DND-41 (cell line): Measurements from ENCODE around the gene ROBO2.

ENCODE experiments used
- ATAC-seq: fragments of 200-7000 bp; cut with Tn5 transposase; 3 replicates; pipeline ENCODE4 v1.9.1; 2021; ENCODE audit warnings: low read depth; ENCODE audit not compliant: insufficient read depth
- DNase-seq: peaks from one replicate; pipeline ENCODE4 v3.0.0-alpha.2; 2020
- H2AFZ ChIP-seq: 2 replicates; pipeline ENCODE4 v1.6.0; 2012; ENCODE audit warnings: low read depth, low read length
- H3K27ac ChIP-seq: 2 replicates; pipeline ENCODE4 v1.5.1; 2012; ENCODE audit warnings: low read length, inconsistent platforms
- H3K27me3 ChIP-seq: fragments of 200-600 bp; sonication (generic); 2 replicates; pipeline ENCODE4 v1.6.0; 2012; ENCODE audit warnings: low read length, mild to moderate bottlenecking, inconsistent platforms; ENCODE audit not compliant: insufficient read depth, poor library complexity
- H3K36me3 ChIP-seq: 2 replicates; pipeline ENCODE4 v1.5.1; 2012; ENCODE audit warnings: low read length, inconsistent platforms; ENCODE audit not compliant: insufficient read depth
- H3K4me1 ChIP-seq: 2 replicates; pipeline ENCODE4 v1.5.1; 2012; ENCODE audit warnings: mild to moderate bottlenecking, low read length; ENCODE audit not compliant: insufficient read depth
- H3K4me2 ChIP-seq: 2 replicates; pipeline ENCODE4 v1.6.0; 2012; ENCODE audit warnings: mild to moderate bottlenecking, moderate library complexity, low read length, inconsistent platforms; ENCODE audit not compliant: insufficient read depth
- H3K4me3 ChIP-seq, 2 experiments: fragments of 200-600 bp in 1 of 2; shearing (Covaris generic) in 1 of 2; 2 replicates each; pipeline ENCODE4 v1.5.1; 2012 to 2016; ENCODE audit warnings: inconsistent platforms in 2 of 2, low read length in 2 of 2, mild to moderate bottlenecking in 2 of 2, low read depth in 1 of 2, moderate library complexity in 1 of 2
- H3K79me2 ChIP-seq: 2 replicates; pipeline ENCODE4 v1.6.0; 2012; ENCODE audit warnings: low read length, inconsistent platforms; ENCODE audit not compliant: insufficient read depth
- H3K9ac ChIP-seq: 2 replicates; pipeline ENCODE4 v1.6.0; 2012; ENCODE audit warnings: low read depth, mild to moderate bottlenecking, inconsistent platforms, low read length, moderate library complexity
- H3K9me3 ChIP-seq: 2 replicates; pipeline ENCODE4 v1.5.1; 2012; ENCODE audit warnings: low read length, moderate library complexity, mild to moderate bottlenecking, inconsistent platforms; ENCODE audit not compliant: insufficient read depth, severe bottlenecking
- H4K20me1 ChIP-seq: 2 replicates; pipeline ENCODE4 v1.6.0; 2012; ENCODE audit warnings: low read length; ENCODE audit not compliant: insufficient read depth
- EZH2 ChIP-seq: IDR thresholded peaks from 3 replicates; pipeline ENCODE4 v1.6.1; 2012; ENCODE audit warnings: borderline replicate concordance, low read depth, mild to moderate bottlenecking, moderate library complexity, low read length, inconsistent platforms; ENCODE audit not compliant: severe bottlenecking
- TF ChIP-seq, protein P1 (sequence below): IDR thresholded peaks from 2 replicates; pipeline ENCODE4 v1.5.1; 2012; ENCODE audit warnings: borderline replicate concordance, low read length, moderate library complexity, mild to moderate bottlenecking; ENCODE audit not compliant: poor library complexity, severe bottlenecking; ENCODE audit errors: extremely low read depth

The ROBO2 gene

GRCh38 chr3:77693147-77693546 is 653.2 kb downstream of the ROBO2 start:
- no peaks in the 10 kb centered on the region for H3K27me3 ChIP-seq
- no peaks in the 10 kb centered on the region for H3K9me3 ChIP-seq
- no peaks in the 10 kb centered on the region for H3K36me3 ChIP-seq
- TF ChIP-seq, protein P1, sequence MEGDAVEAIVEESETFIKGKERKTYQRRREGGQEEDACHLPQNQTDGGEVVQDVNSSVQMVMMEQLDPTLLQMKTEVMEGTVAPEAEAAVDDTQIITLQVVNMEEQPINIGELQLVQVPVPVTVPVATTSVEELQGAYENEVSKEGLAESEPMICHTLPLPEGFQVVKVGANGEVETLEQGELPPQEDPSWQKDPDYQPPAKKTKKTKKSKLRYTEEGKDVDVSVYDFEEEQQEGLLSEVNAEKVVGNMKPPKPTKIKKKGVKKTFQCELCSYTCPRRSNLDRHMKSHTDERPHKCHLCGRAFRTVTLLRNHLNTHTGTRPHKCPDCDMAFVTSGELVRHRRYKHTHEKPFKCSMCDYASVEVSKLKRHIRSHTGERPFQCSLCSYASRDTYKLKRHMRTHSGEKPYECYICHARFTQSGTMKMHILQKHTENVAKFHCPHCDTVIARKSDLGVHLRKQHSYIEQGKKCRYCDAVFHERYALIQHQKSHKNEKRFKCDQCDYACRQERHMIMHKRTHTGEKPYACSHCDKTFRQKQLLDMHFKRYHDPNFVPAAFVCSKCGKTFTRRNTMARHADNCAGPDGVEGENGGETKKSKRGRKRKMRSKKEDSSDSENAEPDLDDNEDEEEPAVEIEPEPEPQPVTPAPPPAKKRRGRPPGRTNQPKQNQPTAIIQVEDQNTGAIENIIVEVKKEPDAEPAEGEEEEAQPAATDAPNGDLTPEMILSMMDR: no peak
- TF ChIP-seq EZH2: no peak
- no peaks in the 10 kb centered on the region for H3K4me1 ChIP-seq
- DNase-seq: no peak
- H2AFZ ChIP-seq: no peak overlapping the region
- H3K79me2 ChIP-seq: no peaks in the 10 kb centered on the region
- ATAC-seq: no peak
- no peak overlapping the region for H3K27ac ChIP-seq
- no peak overlapping the region for H3K9ac ChIP-seq
- no peak overlapping the region for H3K4me3 ChIP-seq
- no peaks in the 10 kb centered on the region for H4K20me1 ChIP-seq
- no peak overlapping the region for H3K4me2 ChIP-seq

DNA sequence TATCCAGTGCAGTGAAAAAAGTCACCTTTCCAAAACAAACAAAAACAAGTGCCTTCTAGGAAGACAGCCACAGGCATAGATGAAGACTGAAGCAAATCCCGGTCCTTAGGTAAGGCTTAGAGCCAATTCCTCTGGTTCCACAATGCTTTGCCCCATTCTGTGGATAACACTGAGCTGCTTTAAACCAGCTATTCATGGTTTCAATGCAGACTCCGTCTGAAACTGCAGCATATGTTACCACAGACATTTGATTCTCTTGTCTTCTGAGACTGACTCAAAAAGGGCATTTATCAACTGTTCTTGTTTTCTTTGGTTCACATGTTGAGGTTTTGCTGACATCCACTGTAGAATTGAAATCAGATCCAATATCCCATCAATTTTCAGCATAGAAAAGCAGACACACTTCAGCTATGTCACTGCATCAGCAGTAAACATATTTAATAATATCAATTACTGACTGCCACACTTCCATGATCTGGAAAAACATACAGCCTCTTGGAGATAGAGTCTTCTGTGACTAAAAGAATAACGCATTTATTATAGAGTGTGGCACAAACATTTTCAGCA is 659.3 kb downstream of the ROBO2 start:
- TF ChIP-seq, protein P1: no peak
- TF ChIP-seq EZH2: no peak
- Histone ChIP-seq H3K79me2 (no peaks in the 10 kb centered on the region), H3K27me3 (no peaks in the 10 kb centered on the region), H3K9me3 (no peaks in the 10 kb centered on the region), H3K27ac (no peak overlapping the region), H2AFZ (no peak overlapping the region), H3K9ac (no peak overlapping the region), H3K4me2 (no peak overlapping the region), H3K4me1 (no peaks in the 10 kb centered on the region), H4K20me1 (no peaks in the 10 kb centered on the region), H3K4me3 (no peak overlapping the region), H3K36me3 (no peaks in the 10 kb centered on the region)
- DNase-seq (no peak), ATAC-seq (no peak)
